DND-41 (cell line): ENCODE data around the gene SPEG.

Experiments used
- ATAC-seq: fragments of 200-7000 bp; cut with Tn5 transposase; 3 replicates; pipeline ENCODE4 v1.9.1; 2021; ENCODE audit warnings: low read depth; ENCODE audit not compliant: insufficient read depth
- DNase-seq: peaks from one replicate; pipeline ENCODE4 v3.0.0-alpha.2; 2020
- H2AFZ ChIP-seq: 2 replicates; pipeline ENCODE4 v1.6.0; 2012; ENCODE audit warnings: low read depth, low read length
- H3K27ac ChIP-seq: 2 replicates; pipeline ENCODE4 v1.5.1; 2012; ENCODE audit warnings: low read length, inconsistent platforms
- H3K27me3 ChIP-seq: fragments of 200-600 bp; sonication (generic); 2 replicates; pipeline ENCODE4 v1.6.0; 2012; ENCODE audit warnings: low read length, mild to moderate bottlenecking, inconsistent platforms; ENCODE audit not compliant: insufficient read depth, poor library complexity
- H3K36me3 ChIP-seq: 2 replicates; pipeline ENCODE4 v1.5.1; 2012; ENCODE audit warnings: low read length, inconsistent platforms; ENCODE audit not compliant: insufficient read depth
- H3K4me1 ChIP-seq: 2 replicates; pipeline ENCODE4 v1.5.1; 2012; ENCODE audit warnings: mild to moderate bottlenecking, low read length; ENCODE audit not compliant: insufficient read depth
- H3K4me2 ChIP-seq: 2 replicates; pipeline ENCODE4 v1.6.0; 2012; ENCODE audit warnings: mild to moderate bottlenecking, moderate library complexity, low read length, inconsistent platforms; ENCODE audit not compliant: insufficient read depth
- H3K4me3 ChIP-seq, 2 experiments: fragments of 200-600 bp in 1 of 2; shearing (Covaris generic) in 1 of 2; 2 replicates each; pipeline ENCODE4 v1.5.1; 2012 to 2016; ENCODE audit warnings: inconsistent platforms in 2 of 2, low read length in 2 of 2, mild to moderate bottlenecking in 2 of 2, low read depth in 1 of 2, moderate library complexity in 1 of 2
- H3K79me2 ChIP-seq: 2 replicates; pipeline ENCODE4 v1.6.0; 2012; ENCODE audit warnings: low read length, inconsistent platforms; ENCODE audit not compliant: insufficient read depth
- H3K9ac ChIP-seq: 2 replicates; pipeline ENCODE4 v1.6.0; 2012; ENCODE audit warnings: low read depth, mild to moderate bottlenecking, inconsistent platforms, low read length, moderate library complexity
- H3K9me3 ChIP-seq: 2 replicates; pipeline ENCODE4 v1.5.1; 2012; ENCODE audit warnings: low read length, moderate library complexity, mild to moderate bottlenecking, inconsistent platforms; ENCODE audit not compliant: insufficient read depth, severe bottlenecking
- H4K20me1 ChIP-seq: 2 replicates; pipeline ENCODE4 v1.6.0; 2012; ENCODE audit warnings: low read length; ENCODE audit not compliant: insufficient read depth
- CTCF ChIP-seq: IDR thresholded peaks from 2 replicates; pipeline ENCODE4 v1.5.1; 2012; ENCODE audit warnings: borderline replicate concordance, low read length, moderate library complexity, mild to moderate bottlenecking; ENCODE audit not compliant: poor library complexity, severe bottlenecking; ENCODE audit errors: extremely low read depth
- EZH2 ChIP-seq: IDR thresholded peaks from 3 replicates; pipeline ENCODE4 v1.6.1; 2012; ENCODE audit warnings: borderline replicate concordance, low read depth, mild to moderate bottlenecking, moderate library complexity, low read length, inconsistent platforms; ENCODE audit not compliant: severe bottlenecking

SPEG gene

GRCh38 chr2:219414857-219415256 is 19.8 kb upstream of the SPEG start:
- ATAC-seq, result no peak
- no peak overlapping the region for H3K27ac ChIP-seq

GRCh38 chr2:219415580-219416234 is 18.9 kb upstream of the SPEG start:
- no peak for DNase-seq
- no peaks in the 10 kb centered on the region for H3K36me3 ChIP-seq
- no peak for ATAC-seq
- H3K27me3 ChIP-seq, result peaks cover 10% of the 10 kb centered on the region
- H2AFZ ChIP-seq, result no peak overlapping the region
- no peak overlapping the region for H3K27ac ChIP-seq
- TF ChIP-seq EZH2, result no peak
- TF ChIP-seq CTCF, result no peak
- no peaks in the 10 kb centered on the region for H3K4me1 ChIP-seq
- no peak overlapping the region for H3K4me2 ChIP-seq
- H3K4me3 ChIP-seq, result no peak overlapping the region
- H3K79me2 ChIP-seq, result no peaks in the 10 kb centered on the region
- peaks cover 4% of the 10 kb centered on the region for H3K9me3 ChIP-seq
- H3K9ac ChIP-seq, result no peak overlapping the region
- H4K20me1 ChIP-seq, result no peaks in the 10 kb centered on the region; the same call in 1 of the 2 replicates

More at GRCh38 chr2:219414857-219415256, 19.8 kb upstream of the SPEG start:
- peaks cover 4% of the 10 kb centered on the region for H3K9me3 ChIP-seq
- H4K20me1 ChIP-seq, result no peaks in the 10 kb centered on the region
- DNase-seq, result no peak
- peaks cover 10% of the 10 kb centered on the region for H3K27me3 ChIP-seq
- no peak overlapping the region for H2AFZ ChIP-seq
- H3K36me3 ChIP-seq, result no peaks in the 10 kb centered on the region
- no peak overlapping the region for H3K9ac ChIP-seq
- no peaks in the 10 kb centered on the region for H3K79me2 ChIP-seq
- no peak overlapping the region for H3K4me2 ChIP-seq
- no peak overlapping the region for H3K4me3 ChIP-seq
- no peaks in the 10 kb centered on the region for H3K4me1 ChIP-seq
- TF ChIP-seq EZH2 (no peak), CTCF (no peak)

DNA sequence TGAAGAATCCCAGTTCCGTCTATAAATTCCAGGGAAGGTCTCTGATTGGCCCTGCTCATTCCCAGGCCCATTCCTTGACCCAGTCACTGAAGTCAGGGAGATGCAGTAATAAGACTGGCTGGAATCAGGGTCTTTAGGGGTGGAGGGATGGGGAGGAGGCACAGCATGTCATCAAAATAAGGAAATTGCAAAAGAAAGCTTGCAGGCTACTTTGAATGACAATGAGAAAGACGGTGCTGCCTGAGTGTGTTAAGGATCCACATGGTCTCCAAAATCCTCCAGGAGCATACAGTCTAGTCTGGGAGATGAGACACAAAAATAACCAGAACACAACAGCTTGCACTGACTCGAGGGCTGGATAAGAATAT is 18.4 kb upstream of the SPEG start:
- Histone ChIP-seq H3K9me3 (peaks cover 4% of the 10 kb centered on the region), H3K9ac (no peak overlapping the region), H3K36me3 (no peaks in the 10 kb centered on the region), H3K27ac (no peak overlapping the region), H3K27me3 (peaks cover 10% of the 10 kb centered on the region), H2AFZ (no peak overlapping the region), H4K20me1 (no peaks in the 10 kb centered on the region; the same call in 1 of the 2 replicates), H3K79me2 (no peaks in the 10 kb centered on the region), H3K4me3 (no peak overlapping the region), H3K4me1 (no peaks in the 10 kb centered on the region), H3K4me2 (no peak overlapping the region)
- no peak for ATAC-seq
- TF ChIP-seq EZH2 (no peak), CTCF (no peak)
- no peak for DNase-seq
